IMR-90 (cell line): Measurements from ENCODE around the gene STX16. TPM values are rescaled to one million over a fixed set of nuclear protein-coding genes. Genes with fewer than 3 reads are reported as not detected.

Source experiments
- ATAC-seq: fragments of 200-7000 bp; cut with Tn5 transposase; 2 replicates; pipeline ENCODE4 v1.9.1; 2020; ENCODE audit warnings: low read depth, mild to moderate bottlenecking, moderate library complexity
- BruUV-seq: library from RNA; stranded (reverse); fragments of 400-500 nt; replicated peaks from 2 replicates; lab custom pipeline; 2021; lab: Mats Ljungman, UMichigan
- CTCF ChIA-PET: fragments of 300-600 bp; formaldehyde crosslinking; extraction: SDS; loops from one replicate; lab custom pipeline; 2021; ENCODE audit warnings: antibody characterized with exemption; lab: Yijun Ruan, JAX
- POLR2A ChIA-PET: fragments of 300-600 bp; sonication (Branson Sonifier 250); formaldehyde crosslinking; loops from one replicate; lab custom pipeline; 2022; ENCODE audit warnings: antibody characterized with exemption; ENCODE audit not compliant: unreplicated experiment; lab: Charles Lee
- DNase-seq: peaks from one replicate; pipeline ENCODE4 v3.0.0; 2013
- H2AFZ ChIP-seq: replicated peaks from 2 replicates; pipeline ENCODE3; 2013; ENCODE audit warnings: low read length, mild to moderate bottlenecking; ENCODE audit not compliant: poor library complexity
- H2AK5ac ChIP-seq: 2 replicates; pipeline ENCODE4 v1.6.1; 2013; ENCODE audit warnings: low read depth, low read length, inconsistent platforms
- H2AK9ac ChIP-seq: replicated peaks from 2 replicates; pipeline ENCODE3; 2013; ENCODE audit warnings: mild to moderate bottlenecking, low read depth, low read length, moderate library complexity; ENCODE audit not compliant: poor library complexity
- H2BK120ac ChIP-seq: 2 replicates; pipeline ENCODE4 v1.6.1; 2013; ENCODE audit warnings: low read depth, low read length, inconsistent platforms
- H2BK15ac ChIP-seq: 3 replicates; pipeline ENCODE4 v1.6.1; 2013; ENCODE audit warnings: low read depth, low read length, inconsistent platforms
- H2BK20ac ChIP-seq: 2 replicates; pipeline ENCODE4 v1.6.1; 2013; ENCODE audit warnings: low read depth, mild to moderate bottlenecking, inconsistent platforms, low read length, moderate library complexity
- H2BK5ac ChIP-seq: 2 replicates; pipeline ENCODE4 v1.6.1; 2013; ENCODE audit warnings: mild to moderate bottlenecking, low read depth, low read length, inconsistent platforms; ENCODE audit not compliant: poor library complexity, severe bottlenecking
- H3K14ac ChIP-seq: replicated peaks from 2 replicates; pipeline ENCODE4 v1.6.1; 2013; ENCODE audit warnings: low read depth, low read length, inconsistent platforms
- H3K18ac ChIP-seq: 2 replicates; pipeline ENCODE4 v1.6.1; 2013; ENCODE audit warnings: low read depth, low read length, control low read depth
- H3K23ac ChIP-seq: 2 replicates; pipeline ENCODE4 v1.6.1; 2013; ENCODE audit warnings: low read depth, low read length, inconsistent platforms
- H3K27ac ChIP-seq: 2 replicates; pipeline ENCODE4 v1.5.1; 2013; ENCODE audit warnings: mild to moderate bottlenecking, control low read depth, low read length; ENCODE audit not compliant: insufficient read depth
- H3K27me3 ChIP-seq: 2 replicates; pipeline ENCODE4 v1.6.1; 2013; ENCODE audit warnings: low read length; ENCODE audit not compliant: control insufficient read depth, insufficient read depth
- H3K36me3 ChIP-seq: 2 replicates; pipeline ENCODE4 v1.6.1; 2013; ENCODE audit warnings: low read length, mixed read lengths; ENCODE audit not compliant: control insufficient read depth, insufficient read depth
- H3K4ac ChIP-seq: 2 replicates; pipeline ENCODE4 v1.6.1; 2013; ENCODE audit warnings: low read depth, low read length, inconsistent platforms
- H3K4me1 ChIP-seq: 2 replicates; pipeline ENCODE4 v1.6.1; 2013; ENCODE audit warnings: low read length, mixed read lengths; ENCODE audit not compliant: control insufficient read depth, insufficient read depth
- H3K4me2 ChIP-seq: 2 replicates; pipeline ENCODE4 v1.6.1; 2013; ENCODE audit warnings: low read depth, mild to moderate bottlenecking, control low read depth, low read length, moderate library complexity
- H3K4me3 ChIP-seq: 2 replicates; pipeline ENCODE4 v1.5.1; 2013; ENCODE audit warnings: low read depth, mild to moderate bottlenecking, control low read depth, low read length, moderate library complexity; ENCODE audit not compliant: insufficient read depth
- H3K56ac ChIP-seq: 2 replicates; pipeline ENCODE4 v1.6.1; 2013; ENCODE audit warnings: low read length, inconsistent platforms; ENCODE audit not compliant: insufficient read depth; ENCODE audit errors: extremely low read depth
- H3K79me1 ChIP-seq, 2 experiments: 2 replicates each; pipeline ENCODE4 v1.6.1; 2013; ENCODE audit warnings: low read length in 2 of 2, inconsistent platforms in 1 of 2, low read depth in 1 of 2
- H3K9ac ChIP-seq: 2 replicates; pipeline ENCODE4 v1.6.1; 2013; ENCODE audit warnings: low read depth, low read length, control low read depth
- H3K9me1 ChIP-seq: 2 replicates; pipeline ENCODE4 v1.6.1; 2013; ENCODE audit warnings: low read length, inconsistent platforms; ENCODE audit not compliant: insufficient read depth
- H3K9me3 ChIP-seq: 2 replicates; pipeline ENCODE4 v1.6.1; 2013; ENCODE audit warnings: low read length; ENCODE audit not compliant: control insufficient read depth, insufficient read depth
- H4K20me1 ChIP-seq: 2 replicates; pipeline ENCODE4 v1.6.1; 2013; ENCODE audit warnings: low read length, inconsistent platforms; ENCODE audit not compliant: insufficient read depth
- H4K5ac ChIP-seq: 2 replicates; pipeline ENCODE4 v1.6.1; 2013; ENCODE audit warnings: mild to moderate bottlenecking, low read depth, low read length, control low read depth
- H4K8ac ChIP-seq, 2 experiments: 2 replicates each; pipeline ENCODE4 v1.6.1; 2013; ENCODE audit warnings: low read depth in 2 of 2, low read length in 2 of 2, control low read depth in 1 of 2, inconsistent platforms in 1 of 2
- H4K91ac ChIP-seq: 2 replicates; pipeline ENCODE4 v1.6.1; 2013; ENCODE audit warnings: low read depth, low read length, inconsistent platforms; ENCODE audit not compliant: insufficient read depth
- BHLHE40 ChIP-seq: fragments of 150-350 bp; IDR thresholded peaks from 2 replicates; pipeline ENCODE4 v1.6.1; 2016; ENCODE audit warnings: mild to moderate bottlenecking, low read depth, low read length
- CEBPB ChIP-seq: IDR thresholded peaks from 2 replicates; pipeline ENCODE4 v1.6.1; 2012; ENCODE audit warnings: low read depth, low read length, improper control_type of control experiment
- RCOR1 ChIP-seq: IDR thresholded peaks from 2 replicates; pipeline ENCODE4 v1.6.1; 2012; ENCODE audit warnings: mild to moderate bottlenecking, low read length, improper control_type of control experiment; ENCODE audit not compliant: insufficient replicate concordance
- WGBS, 2 experiments: methylation state at CpG; one replicate each; pipeline versions ENCODE4 v1.1.5 to v1.1.7; 2013; ENCODE audit warnings: missing lambda C conversion rate in 2 of 2; ENCODE audit not compliant: insufficient read length in 1 of 2; ENCODE audit errors: extremely low coverage in 2 of 2; 5-methylcytosine and 5-hydroxymethylcytosine counted together
- dilution Hi-C: fragments of 300-500 bp; cut with HindIII; formaldehyde crosslinking; loops from one replicate; pipeline ENCODE4 v1.14.3; 2018; ENCODE audit warnings: low sequenced_read_pairs; ENCODE audit not compliant: unreplicated experiment
- in situ Hi-C: fragments of 300-500 bp; cut with MboI; formaldehyde crosslinking; loops from 3 replicates; pipeline ENCODE4 v1.14.3; 2019; ENCODE audit warnings: low sequenced_read_pairs, inconsistent platforms, mixed read lengths
- intact Hi-C: fragments of 100-400 bp; cut with micrococcal nuclease; formaldehyde crosslinking; loops from 2 replicates; pipeline ENCODE4 v1.10.0; 2022
- polyA plus RNA-seq, 3 experiments: library from polyadenylated mRNA; depleted of rRNA; stranded (reverse); fragments of >200 nt; gene quantifications; 2 replicates each; pipeline ENCODE4 v1.2.3, GENCODE V29; 2012; ENCODE audit warnings: low replicate concordance in 1 of 3
- total RNA-seq: library from RNA; depleted of rRNA; stranded (reverse); fragments of >200 nt; gene quantifications from 2 replicates; pipeline ENCODE4 v1.2.3, GENCODE V29; 2012

STX16 gene
- total and polyA plus RNA-seq, 2 of the 4 experiments (the other 2 are of a cell fraction) = 26.9 to 58.2 TPM

DNA sequence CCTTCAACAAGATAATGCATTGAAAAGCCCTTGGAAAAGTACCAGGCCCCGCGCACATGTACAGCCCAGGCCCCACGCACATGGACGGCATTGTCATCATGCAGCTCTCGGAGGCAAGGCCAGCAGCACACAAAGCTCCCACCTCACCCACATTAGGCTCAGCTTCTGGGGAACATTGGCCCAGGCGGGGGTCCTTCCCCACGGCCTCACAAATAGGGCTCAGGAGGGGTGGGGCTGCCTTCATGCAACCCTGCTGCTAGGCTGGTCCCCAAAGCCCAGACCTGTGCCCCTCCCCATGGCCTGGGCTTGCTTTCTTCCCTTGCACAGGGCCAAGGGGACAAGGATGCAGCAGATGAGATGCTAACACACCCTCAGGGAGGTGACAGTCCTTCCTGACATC is 68.2 kb downstream of the STX16 start:
- no peak overlapping the region for H2BK15ac ChIP-seq

More for the DNA sequence above, 68.2 kb downstream of the STX16 start:
- DNase-seq (no peak), ATAC-seq (no peak)
- WGBS, 2 experiments = 100% methylated on average over 2 of the region's 7 CpGs; no CpG with 5 or more reads in 1 of the 2 experiments
- Histone ChIP-seq H2AFZ (peak overlapping the region; percentile 56), H3K18ac (no peak overlapping the region), H2BK120ac (no peak overlapping the region), H3K4me3 (no peak overlapping the region), H3K9me3 (no peaks in the 10 kb centered on the region), H3K9ac (no peak overlapping the region), H4K8ac (no peak overlapping the region), H3K79me1 (no peaks in the 10 kb centered on the region), H3K9me1 (no peaks in the 10 kb centered on the region), H2BK5ac (no peak overlapping the region), H2BK20ac (no peak overlapping the region), H3K4me2 (no peak overlapping the region), H3K36me3 (no peaks in the 10 kb centered on the region), H3K27ac (no peak overlapping the region), H4K20me1 (no peaks in the 10 kb centered on the region), H3K4ac (no peak overlapping the region), H2AK9ac (no peak overlapping the region), H4K5ac (no peak overlapping the region), H3K27me3 (peaks cover 37% of the 10 kb centered on the region), H2AK5ac (no peak overlapping the region), H3K14ac (no peak overlapping the region), H3K23ac (no peak overlapping the region), H4K91ac (no peak overlapping the region), H3K56ac (no peak overlapping the region), H3K4me1 (no peaks in the 10 kb centered on the region)
- in situ Hi-C loops (no loop called here), intact Hi-C loops (no loop called here), dilution Hi-C loops (no loop called here)
- ChIA-PET CTCF (no interaction called here), POLR2A (no interaction called here)
- no TSS peak for BruUV-seq
- no peak for TF ChIP-seq CEBPB
- TF ChIP-seq RCOR1 = no peak
- TF ChIP-seq BHLHE40 = no peak
